GM19438 (cell line): ENCODE data around the gene NEDD4L.
"Not testable (repeated sequence)": the region's sequence is repeated elsewhere in the genome, so short reads cannot be mapped to it uniquely, and the experiment has no call there.

Experiments used
- ATAC-seq: cut with Tn5 transposase; IDR thresholded peaks from one replicate; pipeline ENCODE4 v1.9.1; 2021; ENCODE audit warnings: low read depth; ENCODE audit not compliant: unreplicated experiment

The NEDD4L gene

GRCh38 chr18:58276789-58277739 is 233.0 kb downstream of the NEDD4L start:
- no peak for ATAC-seq

DNA sequence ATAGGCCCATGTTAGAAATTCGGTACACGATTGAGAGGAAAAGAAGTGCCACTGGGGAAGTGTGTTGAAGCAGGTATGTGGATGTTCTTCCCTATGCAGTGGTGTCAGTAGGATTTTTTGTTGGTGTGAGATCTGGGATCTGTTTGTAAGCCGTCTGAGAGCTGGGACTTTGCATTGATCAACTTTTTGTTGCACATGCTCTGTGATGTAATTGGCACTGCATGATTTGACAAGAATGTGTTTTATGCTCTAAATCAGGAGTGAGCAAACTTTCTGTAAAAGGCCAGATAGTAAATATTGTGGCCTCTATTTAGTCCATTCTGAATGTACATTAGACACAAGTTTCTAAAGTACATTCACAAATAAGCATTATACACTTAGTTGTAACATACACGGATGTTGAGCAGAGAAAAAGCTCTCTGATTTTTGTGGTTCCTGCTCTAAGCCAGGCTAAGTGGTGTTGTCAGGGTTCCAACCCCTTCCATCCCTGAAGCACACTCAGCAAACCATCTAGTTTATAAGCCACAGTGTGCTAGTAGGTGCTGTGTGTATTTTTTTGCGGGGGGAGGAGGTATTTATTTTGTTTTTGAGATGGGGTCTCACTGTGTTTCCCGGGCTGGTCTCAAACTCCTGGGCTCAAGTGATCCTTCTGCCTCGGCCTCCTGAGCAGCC is 235.6 kb downstream of the NEDD4L start:
- ATAC-seq: no peak

DNA sequence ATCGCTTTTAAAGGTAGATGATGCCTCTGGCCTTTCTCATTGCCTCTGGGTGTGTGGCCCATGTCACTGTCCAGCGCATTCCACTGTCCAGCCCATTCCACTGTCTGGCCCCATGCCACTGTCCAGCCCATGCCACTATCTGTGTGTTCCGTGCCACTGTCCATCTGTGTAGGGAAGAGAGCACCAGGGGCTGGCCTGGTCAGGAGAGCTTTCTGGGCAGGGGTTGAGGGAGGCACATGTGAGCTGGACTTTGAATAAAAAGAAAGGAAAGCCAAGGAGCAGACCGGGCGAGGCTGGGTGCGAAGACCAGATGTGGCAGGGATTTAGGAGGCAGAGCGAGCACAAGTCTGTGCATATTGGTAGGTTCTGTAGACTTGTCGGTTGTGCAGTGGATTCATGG is 236.2 kb downstream of the NEDD4L start:
- no peak for ATAC-seq

- ATAC-seq: not testable (repeated sequence)
Observed at GRCh38 chr18:58282872-58283271, 238.8 kb downstream of the NEDD4L start.

- no peak for ATAC-seq
Observed at GRCh38 chr18:58284699-58285448, 240.8 kb downstream of the NEDD4L start.

DNA sequence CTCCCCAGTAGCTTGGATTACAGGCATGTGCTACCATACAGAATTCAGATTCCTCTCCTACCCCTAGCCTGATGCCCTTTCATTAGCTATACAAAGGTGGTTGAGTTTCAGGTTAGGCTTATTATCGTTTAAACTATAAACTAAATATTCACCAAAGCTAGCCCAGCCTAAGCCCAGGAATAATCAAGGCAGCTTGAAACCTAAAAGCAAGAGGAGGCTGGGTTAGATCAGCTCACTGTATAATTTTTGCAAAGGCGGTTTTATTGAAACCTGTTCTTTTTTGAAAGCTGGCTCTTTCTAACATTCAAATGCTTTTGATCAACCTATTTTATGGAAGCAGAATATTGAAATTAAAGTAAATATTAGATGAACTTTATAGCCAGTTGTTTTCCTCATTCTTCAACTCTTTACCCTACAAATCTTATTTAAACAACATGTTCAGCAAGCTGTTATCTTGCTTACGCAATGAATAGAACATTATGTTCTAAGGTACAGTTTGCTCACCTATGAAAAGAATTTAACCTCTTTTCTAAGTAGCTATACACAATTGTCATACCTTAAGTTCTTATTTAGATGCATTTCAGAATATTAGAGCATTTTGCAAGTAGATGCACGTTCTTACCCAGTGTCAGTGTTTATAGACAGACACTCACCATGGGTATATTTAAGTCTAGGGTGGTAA is 241.6 kb downstream of the NEDD4L start:
- no peak for ATAC-seq

- no peak for ATAC-seq
Observed at GRCh38 chr18:58286632-58287352, 242.8 kb downstream of the NEDD4L start.

DNA sequence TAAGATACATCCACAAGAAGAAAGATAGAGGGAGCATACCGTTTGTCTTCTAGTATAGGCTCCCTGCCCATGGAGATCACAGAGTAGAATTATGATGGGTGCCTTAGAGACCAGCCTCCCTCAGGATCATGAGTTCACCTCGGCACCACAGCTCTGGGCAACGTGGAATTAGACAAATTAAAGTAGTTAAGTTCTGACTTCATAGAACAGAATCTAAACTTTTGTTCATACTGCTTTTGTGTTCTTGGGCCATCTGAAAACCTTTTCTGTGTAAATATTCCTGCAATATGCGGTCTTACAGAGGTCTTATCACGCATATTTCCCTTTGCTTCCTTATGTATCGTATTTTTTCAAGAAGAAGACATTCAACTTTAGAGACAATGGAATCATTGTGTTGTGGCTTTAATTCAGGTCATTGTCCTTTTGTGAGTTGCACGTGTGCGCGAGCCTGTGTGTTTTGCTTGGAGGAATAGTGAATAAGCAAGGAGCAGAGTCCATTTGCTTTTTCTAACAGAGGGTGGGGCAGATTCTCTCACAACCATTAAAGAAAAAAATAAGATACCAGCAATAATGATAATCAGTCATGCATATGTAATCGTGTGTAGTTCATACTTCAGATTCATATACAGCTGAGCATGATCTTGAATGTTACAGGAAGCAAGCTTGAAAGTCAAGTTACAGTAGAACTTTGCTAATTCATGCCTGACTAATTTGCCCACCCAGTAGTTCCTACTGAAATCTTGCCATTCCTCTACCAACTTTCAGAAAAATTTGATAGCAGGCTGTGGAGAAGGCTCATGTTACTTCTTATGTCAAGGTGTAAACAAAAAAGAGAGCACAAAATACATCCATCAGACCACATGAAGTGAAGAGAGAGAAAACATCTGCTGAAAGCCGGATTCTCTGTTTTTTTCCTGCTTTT is 243.6 kb downstream of the NEDD4L start:
- ATAC-seq: no peak

DNA sequence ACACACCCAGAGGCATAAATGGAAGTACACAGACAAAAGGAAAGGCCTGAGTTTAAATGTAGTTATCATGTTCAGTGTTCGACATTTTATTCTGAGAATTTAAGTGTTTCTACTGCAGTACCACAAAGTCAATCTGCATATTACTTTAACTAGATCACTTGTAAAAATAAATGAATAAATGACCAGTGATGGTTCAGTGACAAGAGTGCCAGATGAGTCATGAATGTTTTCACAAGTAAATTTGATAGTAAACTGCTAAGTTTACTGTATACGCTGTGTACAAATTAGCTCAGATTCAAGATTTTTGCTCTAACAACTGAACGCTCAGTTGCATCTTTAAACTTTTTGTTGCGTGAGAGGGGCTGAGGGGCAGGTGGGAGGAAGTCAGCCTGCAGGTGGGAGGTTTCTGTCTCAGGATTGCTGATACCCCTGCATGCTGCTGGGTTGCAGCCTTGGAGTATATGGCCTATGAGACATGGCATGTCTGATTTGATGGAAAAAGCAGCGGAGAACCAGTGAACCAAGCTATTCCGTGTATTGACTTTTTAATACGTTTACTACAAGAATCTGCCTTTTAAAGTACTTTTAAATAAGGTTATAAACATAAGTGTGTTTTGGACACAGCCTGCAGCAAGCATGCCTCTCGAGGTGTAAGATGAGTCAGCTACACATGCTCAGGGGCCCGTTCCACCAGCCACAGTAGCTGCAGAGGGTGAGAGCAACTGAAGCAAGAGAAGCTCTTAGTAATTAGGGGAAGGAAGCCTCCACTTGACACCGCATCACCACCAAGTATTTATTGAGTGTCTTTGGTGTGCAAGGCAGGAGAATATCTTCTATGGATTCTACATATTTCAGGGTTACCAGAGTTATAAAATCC is 245.1 kb downstream of the NEDD4L start:
- peak; percentile 76 for ATAC-seq

DNA sequence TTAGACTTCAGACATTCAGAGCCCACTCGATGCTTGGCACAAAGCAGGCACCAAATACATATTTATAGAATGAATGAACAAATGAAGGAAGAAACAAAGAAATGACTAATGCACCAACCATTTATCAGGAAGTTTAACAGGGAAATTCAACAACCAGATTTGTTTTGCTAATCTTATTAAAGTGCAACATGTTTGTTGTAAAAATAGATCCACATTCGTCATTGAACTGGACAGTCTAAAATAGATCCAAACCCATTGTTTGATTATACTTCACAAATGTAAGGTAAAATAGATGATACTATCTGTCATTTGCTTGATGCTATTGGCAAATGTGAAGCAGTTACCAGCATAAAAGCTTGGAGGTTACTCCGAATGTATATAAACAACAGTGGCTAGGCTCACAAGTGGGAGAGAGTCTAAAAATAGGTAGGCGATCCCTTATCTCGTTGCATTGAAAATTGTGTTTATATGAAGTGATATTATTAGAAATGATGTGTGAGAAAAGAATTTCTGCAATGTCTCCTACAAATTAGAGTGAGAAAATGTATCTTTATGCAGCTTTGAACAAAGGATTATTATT is 246.2 kb downstream of the NEDD4L start:
- ATAC-seq: no peak

DNA sequence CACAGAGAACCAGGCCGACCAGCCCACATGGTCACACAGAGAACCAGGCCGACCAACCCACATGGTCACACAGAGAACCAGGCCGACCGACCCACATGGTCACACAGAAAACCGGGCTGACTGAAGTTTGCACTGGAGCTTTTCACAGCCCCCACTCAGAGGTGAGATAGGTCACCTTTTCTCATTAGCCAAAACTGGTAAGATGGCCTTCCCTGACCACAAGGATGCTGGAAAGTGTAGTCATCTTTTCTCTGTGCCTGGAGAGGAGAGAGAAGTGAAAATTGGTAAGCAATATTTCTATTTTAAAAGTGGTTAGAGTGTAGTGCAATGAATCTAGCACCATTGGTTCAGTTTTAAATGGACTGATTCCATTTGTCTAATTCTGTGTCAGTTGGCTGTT is 247.1 kb downstream of the NEDD4L start:
- ATAC-seq: no peak

- no peak for ATAC-seq
Observed at GRCh38 chr18:58292638-58293037, 248.6 kb downstream of the NEDD4L start.

- no peak for ATAC-seq
Observed at GRCh38 chr18:58297198-58297597, 253.2 kb downstream of the NEDD4L start.

GRCh38 chr18:58298251-58299134 is 254.5 kb downstream of the NEDD4L start:
- no peak for ATAC-seq

- no peak for ATAC-seq
Observed at GRCh38 chr18:58299135-58299473, 255.1 kb downstream of the NEDD4L start.

DNA sequence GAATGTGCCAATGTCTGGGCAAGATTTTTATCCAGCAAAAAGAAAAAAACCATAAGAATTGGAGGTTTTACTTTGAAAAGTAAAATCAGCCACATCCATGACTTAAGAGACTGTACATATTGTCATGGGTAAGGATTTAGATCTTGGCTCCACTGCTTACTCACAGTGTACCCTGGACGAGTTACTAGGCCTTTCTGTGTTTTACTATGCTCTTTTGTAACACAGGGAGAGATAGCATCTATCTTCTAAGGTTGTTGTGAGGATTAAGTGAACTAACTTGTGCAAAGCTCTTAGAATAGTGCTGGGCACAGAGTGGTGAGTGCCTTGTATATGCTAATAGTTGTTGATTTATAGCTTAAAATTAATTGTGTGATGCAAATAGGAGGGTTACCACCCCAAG is 255.9 kb downstream of the NEDD4L start:
- no peak for ATAC-seq

- no peak for ATAC-seq
Observed at GRCh38 chr18:58300867-58301266, 256.8 kb downstream of the NEDD4L start.
